DOHH2 (cell line): ENCODE data around the gene PARP8.

Experiments used
- EZH2phosphoT487 ChIP-seq: fragments of 200-600 bp; sonication (generic); IDR thresholded peaks from 2 replicates; pipeline ENCODE4 v1.6.1; 2017; ENCODE audit warnings: borderline replicate concordance, mild to moderate bottlenecking, antibody characterized with exemption, low read length, moderate library complexity, mixed read lengths
- TF ChIP-seq, protein P1 (sequence below): fragments of 200-600 bp; sonication (generic); IDR thresholded peaks from one replicate; pipeline ENCODE4 v1.5.1; 2014; ENCODE audit warnings: antibody characterized with exemption, mild to moderate bottlenecking, low read depth, low read length; ENCODE audit not compliant: poor library complexity, severe bottlenecking

DNA sequence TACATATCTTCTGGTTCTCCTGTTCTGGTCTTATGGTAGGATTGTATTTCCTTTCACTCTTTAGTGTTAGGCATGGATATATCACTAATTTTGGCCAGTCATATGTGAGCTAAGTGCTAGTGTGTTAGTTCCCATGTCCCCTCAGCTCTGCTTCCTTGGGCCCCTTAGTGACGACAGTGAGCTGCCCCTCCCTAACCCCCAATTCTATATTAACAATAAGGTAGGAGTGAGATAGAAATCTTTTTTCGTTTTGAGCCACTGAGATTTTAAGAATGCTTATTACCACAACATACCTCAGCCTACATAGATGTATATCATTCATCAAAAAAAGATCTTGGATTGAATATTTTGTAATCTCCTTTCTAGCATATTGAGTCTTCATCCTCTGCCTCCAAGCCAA is 100.5 kb downstream of the PARP8 start:
- TF ChIP-seq, protein P1, sequence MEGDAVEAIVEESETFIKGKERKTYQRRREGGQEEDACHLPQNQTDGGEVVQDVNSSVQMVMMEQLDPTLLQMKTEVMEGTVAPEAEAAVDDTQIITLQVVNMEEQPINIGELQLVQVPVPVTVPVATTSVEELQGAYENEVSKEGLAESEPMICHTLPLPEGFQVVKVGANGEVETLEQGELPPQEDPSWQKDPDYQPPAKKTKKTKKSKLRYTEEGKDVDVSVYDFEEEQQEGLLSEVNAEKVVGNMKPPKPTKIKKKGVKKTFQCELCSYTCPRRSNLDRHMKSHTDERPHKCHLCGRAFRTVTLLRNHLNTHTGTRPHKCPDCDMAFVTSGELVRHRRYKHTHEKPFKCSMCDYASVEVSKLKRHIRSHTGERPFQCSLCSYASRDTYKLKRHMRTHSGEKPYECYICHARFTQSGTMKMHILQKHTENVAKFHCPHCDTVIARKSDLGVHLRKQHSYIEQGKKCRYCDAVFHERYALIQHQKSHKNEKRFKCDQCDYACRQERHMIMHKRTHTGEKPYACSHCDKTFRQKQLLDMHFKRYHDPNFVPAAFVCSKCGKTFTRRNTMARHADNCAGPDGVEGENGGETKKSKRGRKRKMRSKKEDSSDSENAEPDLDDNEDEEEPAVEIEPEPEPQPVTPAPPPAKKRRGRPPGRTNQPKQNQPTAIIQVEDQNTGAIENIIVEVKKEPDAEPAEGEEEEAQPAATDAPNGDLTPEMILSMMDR = no peak
- no peak for TF ChIP-seq EZH2phosphoT487
